GM23248 (cell line): ENCODE results near the gene CCDC170. TPM values are rescaled to one million over a fixed set of nuclear protein-coding genes. Genes with fewer than 3 reads are reported as not detected.

ENCODE experiments used
- DNase-seq: peaks from one replicate; pipeline ENCODE4 v3.0.0-alpha.2; 2015
- H2AFZ ChIP-seq: fragments of 200-600 bp; sonication (generic); 2 replicates; pipeline ENCODE4 v1.6.1; 2016; ENCODE audit warnings: antibody characterized with exemption
- H3F3A ChIP-seq: fragments of 200-600 bp; sonication (generic); 2 replicates; pipeline ENCODE4 v1.6.1; 2016; ENCODE audit warnings: mild to moderate bottlenecking, antibody characterized with exemption, mixed run types; ENCODE audit not compliant: insufficient read depth
- H3K27ac ChIP-seq: fragments of 200-600 bp; sonication (generic); 2 replicates; pipeline ENCODE4 v1.5.1; 2016; ENCODE audit warnings: mild to moderate bottlenecking
- H3K27me3 ChIP-seq: fragments of 200-600 bp; sonication (generic); replicated peaks from 2 replicates; pipeline ENCODE4 v1.6.1; 2016; ENCODE audit warnings: mild to moderate bottlenecking; ENCODE audit not compliant: insufficient read depth
- H3K36me3 ChIP-seq: fragments of 200-600 bp; sonication (generic); 2 replicates; pipeline ENCODE4 v1.6.1; 2016; ENCODE audit warnings: low read depth, mild to moderate bottlenecking
- H3K4me1 ChIP-seq: fragments of 200-600 bp; sonication (generic); 2 replicates; pipeline ENCODE4 v1.6.1; 2016; ENCODE audit warnings: mild to moderate bottlenecking; ENCODE audit not compliant: insufficient read depth
- H3K4me2 ChIP-seq: fragments of 200-600 bp; sonication (generic); one replicate; pipeline ENCODE4 v1.6.1; 2016; ENCODE audit warnings: mild to moderate bottlenecking; ENCODE audit not compliant: unreplicated experiment
- H3K4me3 ChIP-seq: fragments of 200-600 bp; sonication (generic); 2 replicates; pipeline ENCODE4 v1.5.1; 2016; ENCODE audit warnings: mild to moderate bottlenecking
- H3K79me2 ChIP-seq: fragments of 200-600 bp; sonication (generic); 2 replicates; pipeline ENCODE4 v1.6.1; 2016; ENCODE audit warnings: mild to moderate bottlenecking; ENCODE audit not compliant: insufficient read depth
- H3K9ac ChIP-seq: fragments of 200-600 bp; sonication (generic); 2 replicates; pipeline ENCODE4 v1.6.1; 2016; ENCODE audit warnings: mild to moderate bottlenecking
- H3K9me2 ChIP-seq: fragments of 200-600 bp; sonication (generic); 2 replicates; pipeline ENCODE4 v1.6.1; 2016; ENCODE audit warnings: mixed run types, mild to moderate bottlenecking, moderate library complexity; ENCODE audit not compliant: insufficient read depth
- H3K9me3 ChIP-seq: fragments of 200-600 bp; sonication (generic); one replicate; pipeline ENCODE4 v1.6.1; 2017; ENCODE audit warnings: low read depth
- H4K20me1 ChIP-seq: fragments of 200-600 bp; sonication (generic); 2 replicates; pipeline ENCODE4 v1.6.0; 2016; ENCODE audit not compliant: insufficient read depth
- EZH2 ChIP-seq: fragments of 200-600 bp; sonication (generic); IDR thresholded peaks from 2 replicates; pipeline ENCODE4 v1.6.1; 2018; ENCODE audit warnings: antibody characterized with exemption, mild to moderate bottlenecking; ENCODE audit not compliant: insufficient read depth, poor library complexity, severe bottlenecking
- EZH2phosphoT487 ChIP-seq: fragments of 200-600 bp; sonication (generic); IDR thresholded peaks from 2 replicates; pipeline ENCODE4 v1.6.1; 2018; ENCODE audit warnings: antibody characterized with exemption, moderate library complexity, mild to moderate bottlenecking, low read depth; ENCODE audit not compliant: insufficient read depth
- WGBS, 2 experiments: methylation state at CpG; one replicate each; pipeline ENCODE4 v1.1.6; 2015 to 2017; ENCODE audit warnings: low lambda C conversion rate in 2 of 2, low coverage in 1 of 2; ENCODE audit errors: missing lambda C conversion rate in 2 of 2; 5-methylcytosine and 5-hydroxymethylcytosine counted together
- in situ Hi-C: fragments of 300-500 bp; cut with MboI; formaldehyde crosslinking; loops from 2 replicates; pipeline ENCODE4 v1.15.0; 2020
- polyA plus RNA-seq: library from polyadenylated mRNA; unstranded; fragments of >200 nt; fragmentation: Nextera tagmentation; extraction: Ambion mirVana; gene quantifications from 2 replicates; pipeline ENCODE4 v1.2.1, GENCODE V29; 2016
- total RNA-seq: library from RNA; depleted of rRNA; stranded (reverse); fragments of >200 nt; shearing (Covaris generic); gene quantifications from 2 replicates; pipeline ENCODE4 v1.2.3, GENCODE V29; 2014

The CCDC170 gene
- total and polyA plus RNA-seq, 2 experiments from 2014 or later: 0.11 to 0.49 TPM

DNA sequence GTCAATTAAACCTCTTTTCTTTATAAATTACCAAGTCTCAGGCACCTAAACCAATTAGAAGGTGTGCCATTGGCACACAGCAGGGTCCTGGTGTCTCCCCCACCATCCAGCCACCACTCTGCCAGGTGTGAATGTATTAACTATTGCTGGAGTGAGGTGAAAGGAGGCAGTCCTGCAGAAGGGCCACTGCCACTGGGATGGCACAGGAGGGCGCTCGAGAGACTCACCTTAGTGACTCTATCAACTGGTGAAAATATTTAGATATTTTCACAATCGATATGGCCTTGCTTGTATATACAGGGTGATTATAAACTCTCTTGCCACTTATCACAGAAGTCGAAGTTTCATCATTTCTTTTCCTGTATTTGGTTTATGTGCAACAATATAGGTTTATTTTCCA is 168.1 kb downstream of the CCDC170 start:
- in situ Hi-C loops: no loop called here
- H3K27me3 ChIP-seq: 0 out of 2 replicates have a peak, but pooled peaks cover 4% of the 10 kb centered on the region
- DNase-seq: peak; percentile 19
- H3K9me3 ChIP-seq: no peaks in the 10 kb centered on the region
- no peak overlapping the region for H3K27ac ChIP-seq
- TF ChIP-seq EZH2phosphoT487 (no peak), EZH2 (no peak)
- H3K4me3 ChIP-seq: no peak overlapping the region
- no peak overlapping the region for H3K4me2 ChIP-seq
- no peaks in the 10 kb centered on the region for H4K20me1 ChIP-seq
- H3K9me2 ChIP-seq: no peaks in the 10 kb centered on the region
- no peaks in the 10 kb centered on the region for H3K79me2 ChIP-seq
- no peaks in the 10 kb centered on the region for H3K4me1 ChIP-seq
- H3K36me3 ChIP-seq: no peaks in the 10 kb centered on the region
- H2AFZ ChIP-seq: no peak overlapping the region
- no peaks in the 10 kb centered on the region for H3F3A ChIP-seq
- 24 to 32% methylated on average over 4 of the region's 4 CpGs for WGBS, 2 experiments
- no peak overlapping the region for H3K9ac ChIP-seq

GRCh38 chr6:151663559-151663958 is 169.7 kb downstream of the CCDC170 start:
- no peak for DNase-seq
- 0 out of 2 replicates have a peak, but pooled peaks cover 4% of the 10 kb centered on the region for H3K27me3 ChIP-seq
- 90 to 95% methylated on average over 2 of the region's 2 CpGs for WGBS, 2 experiments

GRCh38 chr6:151664390-151664789 is 170.6 kb downstream of the CCDC170 start:
- H3K9me2 ChIP-seq: no peaks in the 10 kb centered on the region
- DNase-seq: no peak
- no peak for TF ChIP-seq EZH2phosphoT487
- no peaks in the 10 kb centered on the region for H4K20me1 ChIP-seq
- no peaks in the 10 kb centered on the region for H3K79me2 ChIP-seq
- H3K27ac ChIP-seq: no peak overlapping the region
- H3K4me2 ChIP-seq: no peak overlapping the region
- 64 to 70% methylated on average over 5 of the region's 5 CpGs for WGBS, 2 experiments
- peaks cover 9% of the 10 kb centered on the region for H3K4me1 ChIP-seq
- no peak overlapping the region for H3K9ac ChIP-seq
- no peak overlapping the region for H2AFZ ChIP-seq
- no peak overlapping the region for H3K4me3 ChIP-seq
- H3K27me3 ChIP-seq: 0 out of 2 replicates have a peak, but pooled peaks cover 4% of the 10 kb centered on the region
- H3F3A ChIP-seq: peaks cover 5% of the 10 kb centered on the region; the same call in 1 of the 2 replicates
- no peaks in the 10 kb centered on the region for H3K36me3 ChIP-seq
- in situ Hi-C loops: no loop called here
- H3K9me3 ChIP-seq: no peaks in the 10 kb centered on the region

More at GRCh38 chr6:151663559-151663958, 169.7 kb downstream of the CCDC170 start:
- TF ChIP-seq EZH2 (no peak), EZH2phosphoT487 (no peak)
- no peak overlapping the region for H3K4me2 ChIP-seq
- no peak overlapping the region for H3K4me3 ChIP-seq
- no peaks in the 10 kb centered on the region for H3K9me2 ChIP-seq
- H3F3A ChIP-seq: no peaks in the 10 kb centered on the region
- no peak overlapping the region for H3K9ac ChIP-seq
- H3K36me3 ChIP-seq: no peaks in the 10 kb centered on the region
- H4K20me1 ChIP-seq: no peaks in the 10 kb centered on the region
- no peak overlapping the region for H3K27ac ChIP-seq
- in situ Hi-C loops: no loop called here
- no peak overlapping the region for H2AFZ ChIP-seq
- no peaks in the 10 kb centered on the region for H3K79me2 ChIP-seq
- H3K4me1 ChIP-seq: peaks cover 1% of the 10 kb centered on the region
- H3K9me3 ChIP-seq: no peaks in the 10 kb centered on the region

GRCh38 chr6:151665329-151665728 is 171.5 kb downstream of the CCDC170 start:
- Histone ChIP-seq H3K4me3 (no peak overlapping the region), H3K9me3 (no peaks in the 10 kb centered on the region), H3K36me3 (no peaks in the 10 kb centered on the region), H2AFZ (peak overlapping the region; percentile 36; the same call in 1 of the 2 replicates), H3K79me2 (no peaks in the 10 kb centered on the region), H4K20me1 (no peaks in the 10 kb centered on the region), H3K27me3 (0 out of 2 replicates have a peak, but pooled peaks cover 4% of the 10 kb centered on the region), H3K9me2 (no peaks in the 10 kb centered on the region), H3K27ac (no peak overlapping the region), H3K4me2 (no peak overlapping the region), H3K9ac (no peak overlapping the region), H3K4me1 (peaks cover 10% of the 10 kb centered on the region), H3F3A (peaks cover 8% of the 10 kb centered on the region; the same call in 1 of the 2 replicates)
- TF ChIP-seq EZH2 (no peak), EZH2phosphoT487 (no peak)
- WGBS, 2 experiments: 21 to 32% methylated on average over 7 of the region's 7 CpGs
- in situ Hi-C loops: no loop called here
- DNase-seq: no peak
